ENCODE data around the gene CLNK.
"Not testable (repeated sequence)": the region's sequence is repeated elsewhere in the genome, so short reads cannot be mapped to it uniquely, and the experiment has no call there.

The CLNK gene

GRCh38 chr4:10607206-10607605, 77.4 kb downstream of the CLNK start:
- DNase-seq: no peak

DNA sequence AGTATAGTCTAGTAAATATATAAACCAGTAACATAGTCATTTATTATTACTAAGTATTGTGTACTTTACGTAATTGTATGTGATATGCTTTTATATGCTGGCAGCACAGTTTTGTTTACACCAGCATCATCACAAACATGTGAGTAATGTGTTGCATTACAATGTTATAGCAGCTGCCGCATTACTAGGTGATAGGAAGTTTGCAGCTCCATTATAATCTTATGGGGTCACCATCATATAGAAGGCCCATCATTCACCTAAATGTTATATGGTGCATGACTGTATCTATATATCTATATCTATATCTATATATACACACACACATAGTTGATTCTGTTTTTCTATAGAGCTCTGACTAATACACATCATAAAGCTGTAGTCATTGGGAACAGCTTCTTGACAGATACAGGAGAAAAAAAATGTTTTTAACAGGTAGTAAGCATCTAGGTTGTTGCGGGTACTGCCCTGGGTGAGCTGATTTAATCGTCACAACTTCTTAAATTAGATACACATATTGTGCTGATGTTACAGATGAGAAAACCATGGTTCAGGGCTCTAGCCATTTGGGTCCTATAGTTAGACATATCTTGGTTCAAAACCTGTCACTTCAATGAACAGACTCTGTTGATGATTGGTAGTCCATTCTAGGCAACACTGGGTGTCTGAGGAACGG, 77.9 kb downstream of the CLNK start:
- DNase-seq: no peak

DNA sequence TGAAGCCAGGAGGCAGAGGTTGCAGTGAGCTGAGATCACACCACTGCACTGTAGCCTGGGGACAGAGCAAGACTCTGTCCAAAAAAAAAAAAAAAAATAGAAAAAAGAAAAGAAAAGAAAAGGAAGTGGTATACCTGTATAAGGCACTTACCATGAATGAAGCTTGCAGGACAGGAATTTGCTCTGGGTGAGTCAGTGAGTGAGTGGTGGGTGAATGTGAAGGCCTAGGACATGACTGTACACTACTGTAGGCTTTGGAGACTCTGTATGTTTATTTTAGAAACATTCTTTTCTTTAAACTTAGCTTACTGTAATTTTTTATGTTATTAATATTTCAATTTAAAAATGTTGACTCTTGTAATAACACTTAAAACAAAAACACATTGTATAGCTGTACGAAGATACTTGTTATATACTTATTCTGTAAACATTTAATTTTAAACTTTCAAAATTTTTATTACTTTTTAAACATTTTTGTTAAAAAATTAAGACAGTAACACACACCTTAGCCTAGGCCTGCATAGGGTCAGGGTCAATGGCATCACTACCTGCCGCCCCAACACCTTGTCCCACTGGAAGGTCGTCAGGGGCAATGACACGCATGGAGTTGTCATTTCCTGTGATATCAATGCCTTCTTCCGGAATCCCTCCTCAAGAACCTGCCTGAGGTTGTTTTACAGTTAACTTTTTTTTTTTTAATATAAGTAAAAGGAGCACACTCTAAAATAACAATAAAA, 78.7 kb downstream of the CLNK start:
- DNase-seq: no peak

DNA sequence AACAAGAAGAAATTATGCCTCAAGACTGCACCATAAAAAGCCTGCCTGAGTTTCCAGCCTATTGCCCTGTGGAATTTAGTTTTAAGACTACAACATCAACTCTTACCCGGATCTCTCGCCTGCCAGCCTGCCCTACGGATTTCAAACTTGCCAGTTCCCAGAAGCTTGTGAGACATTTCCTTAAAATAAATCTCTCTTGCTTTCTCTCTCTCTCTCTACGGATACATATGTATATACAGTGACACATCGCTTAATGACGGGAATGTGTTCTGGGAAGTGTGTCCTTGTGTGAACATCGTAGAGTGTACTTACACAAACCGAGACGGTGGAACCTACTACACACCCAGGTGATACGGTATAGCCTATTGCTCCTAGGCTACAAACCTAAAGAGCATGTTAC, 79.5 kb downstream of the CLNK start:
- DNase-seq: no peak

GRCh38 chr4:10599574-10599973, 85.0 kb downstream of the CLNK start:
- DNase-seq: no peak

DNA sequence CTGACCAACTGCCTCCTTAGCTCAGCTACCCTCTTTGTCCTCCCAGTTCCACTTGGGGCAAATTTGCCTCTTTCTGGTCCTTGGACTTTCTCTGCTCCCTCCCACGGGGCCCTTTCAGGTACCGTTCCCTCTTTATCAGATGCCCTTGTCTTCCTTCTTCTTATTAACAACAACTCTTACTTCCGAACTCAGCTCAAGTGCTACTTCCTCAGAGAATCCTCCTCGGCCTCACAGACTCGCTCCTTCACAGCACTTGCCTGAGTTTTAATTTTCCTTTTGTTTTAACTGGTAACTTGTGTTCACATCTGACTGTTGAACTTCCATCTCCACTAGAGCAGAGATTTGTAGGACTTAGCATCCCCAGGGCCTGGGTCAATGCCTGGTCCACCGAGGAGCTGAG, 85.7 kb downstream of the CLNK start:
- no peak for DNase-seq

GRCh38 chr4:10596586-10597290, 87.8 kb downstream of the CLNK start:
- no peak for DNase-seq

DNA sequence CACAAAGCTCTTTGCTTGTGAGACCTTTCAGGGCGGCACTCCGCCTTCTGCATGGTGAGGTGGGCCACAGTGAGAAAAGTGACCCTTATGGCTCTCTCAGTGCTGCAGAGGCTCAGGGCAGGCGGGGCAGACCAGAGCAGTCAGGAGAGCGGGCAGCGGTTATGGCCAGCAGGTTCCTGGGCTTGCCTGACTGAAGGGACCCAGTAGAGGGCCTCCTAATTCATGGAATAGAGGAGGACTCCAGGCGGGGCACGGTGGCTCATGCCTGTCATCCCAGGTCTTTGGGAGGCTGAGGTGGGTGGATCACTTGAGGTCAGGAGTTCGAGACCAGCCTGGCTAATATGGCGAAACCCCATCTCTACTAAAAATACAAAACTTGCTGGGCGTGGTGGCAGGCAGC, 91.4 kb downstream of the CLNK start:
- DNase-seq: no peak

DNA sequence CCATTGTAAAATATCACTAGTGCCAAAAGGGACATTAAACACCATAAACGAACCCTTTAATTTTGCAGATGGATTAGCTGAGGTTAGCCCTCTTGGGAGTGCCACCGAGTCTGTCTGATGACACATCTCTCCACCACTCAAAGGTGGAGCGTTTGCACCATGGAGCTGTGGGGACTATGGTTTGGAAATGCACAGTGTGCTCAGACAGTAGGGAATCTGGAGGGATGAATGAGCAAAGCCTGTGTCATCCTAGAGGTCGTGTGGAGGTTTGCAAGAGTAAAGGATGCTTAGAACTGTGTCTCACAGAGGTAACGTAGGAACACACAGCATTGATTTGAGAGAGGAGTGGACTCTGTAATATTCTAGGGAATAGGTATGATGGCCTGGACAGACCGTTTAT, 93.7 kb downstream of the CLNK start:
- DNase-seq: no peak

DNA sequence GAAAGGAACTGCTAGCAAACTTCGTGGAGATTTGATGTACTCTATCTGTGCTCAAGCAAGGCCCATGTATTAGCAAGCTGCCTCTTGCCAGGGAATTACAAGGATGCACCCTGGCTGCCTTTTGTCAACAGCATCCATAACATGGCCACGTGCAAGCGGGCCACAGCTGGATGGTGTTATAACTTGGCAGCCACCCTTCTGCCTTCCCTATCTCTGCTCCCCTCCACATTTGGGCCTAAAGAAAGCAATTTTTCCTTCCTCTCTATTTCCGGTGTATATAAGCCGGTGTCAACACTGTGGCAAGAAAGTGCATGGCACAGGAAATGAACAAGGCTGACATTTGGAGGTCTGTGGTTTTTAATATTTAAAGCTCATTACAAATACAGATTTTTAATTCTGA, 94.8 kb downstream of the CLNK start:
- no peak for DNase-seq

- DNase-seq: no peak
These were observed 95.2 kb downstream of the CLNK start for GRCh38 chr4:10589321-10589720.

DNA sequence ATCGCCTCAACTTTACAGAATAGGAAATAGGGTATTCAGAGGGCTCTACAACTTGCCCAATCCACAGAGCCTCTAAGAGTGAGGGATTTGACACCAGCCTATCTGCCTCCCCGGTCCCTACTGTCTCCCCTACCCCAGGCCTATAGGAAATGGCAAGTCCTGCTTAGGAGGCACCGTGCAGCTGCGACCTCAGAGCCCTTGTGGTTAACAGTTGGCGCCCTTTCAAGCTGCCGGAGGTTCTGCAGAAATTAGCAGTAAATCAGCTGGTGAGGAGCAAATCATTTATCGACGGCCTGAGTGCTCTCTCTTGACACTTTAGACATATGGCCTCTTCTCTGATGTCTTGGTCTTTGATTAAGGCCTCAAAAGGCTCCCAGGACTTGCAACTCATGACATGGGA, 96.9 kb downstream of the CLNK start:
- DNase-seq: no peak

- DNase-seq: no peak
These were observed 97.3 kb downstream of the CLNK start for GRCh38 chr4:10587296-10587695.

- no peak for DNase-seq
These were observed 100.5 kb downstream of the CLNK start for GRCh38 chr4:10584042-10584441.

DNA sequence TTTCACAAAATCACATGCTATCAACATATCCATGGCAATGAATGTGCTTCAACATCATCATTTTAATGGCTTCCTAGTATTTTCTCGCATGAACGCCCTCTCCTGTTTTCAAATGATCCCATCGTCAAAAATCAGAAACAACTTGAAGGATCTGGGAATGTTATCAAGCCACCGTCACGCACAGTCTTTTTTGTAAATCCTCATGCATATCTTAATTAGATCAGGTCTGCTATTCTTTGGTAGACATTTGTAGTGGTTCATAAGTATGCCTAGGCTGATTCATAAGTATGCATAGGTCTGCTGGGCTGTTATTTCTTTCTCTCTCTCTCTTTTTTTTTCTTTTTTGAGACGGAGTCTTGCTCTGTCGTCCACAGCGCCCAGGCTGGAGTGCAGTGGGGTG, 101.6 kb downstream of the CLNK start:
- DNase-seq: no peak

DNA sequence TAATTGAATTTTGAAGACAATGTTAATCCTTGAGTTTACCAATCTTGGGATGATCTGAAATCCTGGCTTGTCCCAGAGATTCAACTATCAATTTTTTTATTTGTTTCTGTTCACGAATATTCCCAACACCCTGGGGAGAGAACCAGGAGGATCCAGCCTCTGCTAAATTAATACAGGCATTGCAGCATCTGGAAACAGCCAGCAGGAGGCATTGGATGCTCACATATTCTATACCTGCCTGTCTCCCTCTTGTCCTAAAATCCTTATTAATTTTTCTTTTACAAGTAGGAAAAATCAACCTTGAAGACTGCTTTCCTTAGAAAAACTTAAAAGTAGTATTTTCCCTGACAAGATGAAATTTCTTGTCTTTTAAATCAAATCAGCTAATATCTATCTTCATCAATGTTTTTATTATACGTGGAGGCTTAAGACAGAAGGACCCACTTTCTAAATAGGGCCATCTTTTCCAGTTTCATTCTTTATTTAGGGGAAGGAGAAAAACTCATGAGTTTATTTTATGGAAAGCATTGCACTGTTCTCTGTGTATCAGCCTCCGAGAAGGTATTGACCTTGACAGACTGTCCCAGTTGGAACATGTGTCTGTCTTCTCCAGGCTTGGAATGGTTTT, 102.4 kb downstream of the CLNK start:
- DNase-seq: peak; percentile 10

- no peak for DNase-seq
These were observed 103.5 kb downstream of the CLNK start for GRCh38 chr4:10581022-10581421.

DNA sequence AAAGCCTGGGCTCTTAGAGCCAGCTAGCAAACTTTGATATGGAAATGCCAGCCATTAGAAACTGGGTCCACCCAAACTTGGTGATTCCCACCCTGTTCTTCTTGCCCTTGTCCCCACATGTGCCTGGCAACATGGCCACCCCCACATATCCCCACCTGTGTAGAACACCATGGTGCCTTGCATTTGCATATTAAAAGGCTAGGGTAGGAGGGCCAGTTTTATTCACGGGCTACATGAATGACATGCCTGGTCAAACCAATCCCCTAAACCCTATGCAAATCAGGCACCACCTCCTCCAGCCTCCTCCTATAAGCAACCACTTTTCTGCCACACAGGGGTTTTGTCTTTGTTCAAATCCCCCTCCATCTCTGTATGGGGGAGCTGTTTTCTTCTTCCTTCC, 104.9 kb downstream of the CLNK start:
- DNase-seq: no peak

- no peak for DNase-seq
These were observed 106.8 kb downstream of the CLNK start for GRCh38 chr4:10577508-10578426.

- no peak for DNase-seq
These were observed 107.5 kb downstream of the CLNK start for GRCh38 chr4:10577018-10577417.

GRCh38 chr4:10576236-10576635, 108.3 kb downstream of the CLNK start:
- no peak for DNase-seq

DNA sequence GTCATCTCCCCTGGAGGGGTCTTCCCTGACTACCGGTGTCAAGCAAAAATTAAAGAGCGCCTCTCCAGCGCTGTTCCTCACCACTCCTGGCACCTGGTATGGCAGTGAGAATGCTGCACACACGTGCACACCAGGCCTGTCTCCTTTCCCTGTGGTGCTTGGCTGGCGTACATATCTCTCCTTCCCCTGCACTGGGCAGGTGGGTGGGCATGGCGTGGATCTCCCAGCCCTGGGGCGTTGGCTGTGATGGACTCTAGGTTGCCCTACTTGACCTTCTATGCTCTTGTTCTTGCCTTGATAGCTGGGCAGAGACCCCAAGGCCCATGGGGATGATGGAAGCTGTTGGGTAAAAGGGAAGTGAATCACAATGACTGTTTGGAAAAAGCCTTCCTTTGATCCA, 109.2 kb downstream of the CLNK start:
- no peak for DNase-seq

- not testable (repeated sequence) for DNase-seq
These were observed 110.0 kb downstream of the CLNK start for GRCh38 chr4:10574553-10574952.

Measured in NCI-H1417 treated with DMSO at 0.1 percent for 48 hours (cell line).